ENCODE results near the gene GRB2.

GRB2 gene

GRCh38 chr17:75277664-75278071, 127.8 kb downstream of the GRB2 start:
- Histone ChIP-seq H3K4me1 (ENCODE audit: control insufficient read depth in 5 of 5, insufficient read depth in 5 of 5, low read length in 5 of 5) (peaks cover 0 to 15% (median 5%) of the 10 kb centered on the region in 5 donors), H3K9me3 (ENCODE audit: control insufficient read depth in 5 of 5, low read length in 5 of 5) (no peaks in the 10 kb centered on the region), H3K27ac (ENCODE audit: low read depth, low read length) (no peak overlapping the region), H3K9ac (ENCODE audit: low read length in 5 of 5) (no peak overlapping the region), H3K36me3 (ENCODE audit: control insufficient read depth in 5 of 5, insufficient read depth in 5 of 5, low read length in 5 of 5) (peaks cover 0 to 39% (median 12%) of the 10 kb centered on the region in 5 donors), H3K4me3 (ENCODE audit: low read depth in 1 of 5, low read length in 5 of 5) (no peak overlapping the region), H3K27me3 (ENCODE audit: control insufficient read depth in 5 of 5, insufficient read depth in 4 of 5, low read length in 5 of 5) (no peaks in the 10 kb centered on the region)

GRCh38 chr17:75273977-75274708, 131.3 kb downstream of the GRB2 start:
- peaks cover 2 to 41% (median 30%) of the 10 kb centered on the region in 5 donors for H3K4me1 ChIP-seq (ENCODE audit: control insufficient read depth in 5 of 5, insufficient read depth in 5 of 5, low read length in 5 of 5)
- no peak overlapping the region for H3K27ac ChIP-seq (ENCODE audit: low read depth, low read length)
- no peak overlapping the region for H3K4me3 ChIP-seq (ENCODE audit: low read depth in 1 of 5, low read length in 5 of 5)
- H3K9ac ChIP-seq (ENCODE audit: low read length in 5 of 5) = no peak overlapping the region
- no peaks in the 10 kb centered on the region for H3K9me3 ChIP-seq (ENCODE audit: control insufficient read depth in 5 of 5, low read length in 5 of 5)
- peaks cover 0 to 28% (median 6%) of the 10 kb centered on the region in 5 donors for H3K36me3 ChIP-seq (ENCODE audit: control insufficient read depth in 5 of 5, insufficient read depth in 5 of 5, low read length in 5 of 5)
- no peaks in the 10 kb centered on the region for H3K27me3 ChIP-seq (ENCODE audit: control insufficient read depth in 5 of 5, insufficient read depth in 4 of 5, low read length in 5 of 5)

- Histone ChIP-seq H3K4me3 (ENCODE audit: low read depth in 1 of 5, low read length in 5 of 5) (no peak overlapping the region), H3K9ac (ENCODE audit: low read length in 5 of 5) (peak overlapping the region in 1 of 5 donors; percentile 6), H3K27ac (ENCODE audit: low read depth, low read length) (no peak overlapping the region), H3K4me1 (ENCODE audit: control insufficient read depth in 5 of 5, insufficient read depth in 5 of 5, low read length in 5 of 5) (peaks cover 2 to 43% (median 33%) of the 10 kb centered on the region in 5 donors), H3K9me3 (ENCODE audit: control insufficient read depth in 5 of 5, low read length in 5 of 5) (no peaks in the 10 kb centered on the region), H3K27me3 (ENCODE audit: control insufficient read depth in 5 of 5, insufficient read depth in 4 of 5, low read length in 5 of 5) (no peaks in the 10 kb centered on the region), H3K36me3 (ENCODE audit: control insufficient read depth in 5 of 5, insufficient read depth in 5 of 5, low read length in 5 of 5) (peaks cover 0 to 21% (median 6%) of the 10 kb centered on the region in 5 donors)
Measured at GRCh38 chr17:75272848-75273184, 132.7 kb downstream of the GRB2 start.

- H3K27ac ChIP-seq (ENCODE audit: low read depth, low read length) = peak overlapping the region; percentile 65
Measured at GRCh38 chr17:75271955-75272847, 133.3 kb downstream of the GRB2 start.

GRCh38 chr17:75271233-75271954, 134.1 kb downstream of the GRB2 start:
- Histone ChIP-seq H3K4me3 (ENCODE audit: low read depth in 1 of 5, low read length in 5 of 5) (peak overlapping the region in 4 of 5 donors; percentile 74 to 91 (median 80)), H3K9me3 (ENCODE audit: control insufficient read depth in 5 of 5, low read length in 5 of 5) (no peaks in the 10 kb centered on the region), H3K27ac (ENCODE audit: low read depth, low read length) (peak overlapping the region; percentile 65), H3K36me3 (ENCODE audit: control insufficient read depth in 5 of 5, insufficient read depth in 5 of 5, low read length in 5 of 5) (peaks cover 0 to 25% (median 11%) of the 10 kb centered on the region in 5 donors), H3K9ac (ENCODE audit: low read length in 5 of 5) (peak overlapping the region in 4 of 5 donors; percentile 62 to 88 (median 79)), H3K4me1 (ENCODE audit: control insufficient read depth in 5 of 5, insufficient read depth in 5 of 5, low read length in 5 of 5) (peaks cover 2 to 57% (median 42%) of the 10 kb centered on the region in 5 donors), H3K27me3 (ENCODE audit: control insufficient read depth in 5 of 5, insufficient read depth in 4 of 5, low read length in 5 of 5) (no peaks in the 10 kb centered on the region)

More at GRCh38 chr17:75271955-75272847, 133.3 kb downstream of the GRB2 start:
- Histone ChIP-seq H3K4me3 (ENCODE audit: low read depth in 1 of 5, low read length in 5 of 5) (peak overlapping the region in 4 of 5 donors; percentile 68 to 91 (median 76)), H3K36me3 (ENCODE audit: control insufficient read depth in 5 of 5, insufficient read depth in 5 of 5, low read length in 5 of 5) (peaks cover 0 to 22% (median 4%) of the 10 kb centered on the region in 5 donors), H3K27me3 (ENCODE audit: control insufficient read depth in 5 of 5, insufficient read depth in 4 of 5, low read length in 5 of 5) (no peaks in the 10 kb centered on the region), H3K9ac (ENCODE audit: low read length in 5 of 5) (peak overlapping the region in 3 of 5 donors; percentile 78 to 88 (median 80)), H3K9me3 (ENCODE audit: control insufficient read depth in 5 of 5, low read length in 5 of 5) (no peaks in the 10 kb centered on the region), H3K4me1 (ENCODE audit: control insufficient read depth in 5 of 5, insufficient read depth in 5 of 5, low read length in 5 of 5) (peaks cover 2 to 49% (median 39%) of the 10 kb centered on the region in 5 donors)

- H3K9ac ChIP-seq (ENCODE audit: low read length in 5 of 5) = peak within 1 kb of the TSS; percentile 68 to 95 (median 88)
- peaks cover 0 to 30% (median 16%) of the 10 kb centered on the region in 5 donors for H3K36me3 ChIP-seq (ENCODE audit: control insufficient read depth in 5 of 5, insufficient read depth in 5 of 5, low read length in 5 of 5)
- H3K4me1 ChIP-seq (ENCODE audit: control insufficient read depth in 5 of 5, insufficient read depth in 5 of 5, low read length in 5 of 5) = peaks cover 2 to 57% (median 42%) of the 10 kb centered on the region in 5 donors
- no peaks in the 10 kb centered on the region for H3K9me3 ChIP-seq (ENCODE audit: control insufficient read depth in 5 of 5, low read length in 5 of 5)
- no peaks in the 10 kb centered on the region for H3K27me3 ChIP-seq (ENCODE audit: control insufficient read depth in 5 of 5, insufficient read depth in 4 of 5, low read length in 5 of 5)
- H3K4me3 ChIP-seq (ENCODE audit: low read depth in 1 of 5, low read length in 5 of 5) = peak within 1 kb of the TSS; percentile 69 to 91 (median 80)
- H3K27ac ChIP-seq (ENCODE audit: low read depth, low read length) = peak within 1 kb of the TSS; percentile 74
Measured at GRCh38 chr17:75270966-75271232, 134.6 kb downstream of the GRB2 start, which contains the start of gene MIF4GD. MIF4GD (minus strand) TSS chr17:75271231; CDS start chr17:75270195, 1,036 bp downstream.

- H3K9me3 ChIP-seq (ENCODE audit: control insufficient read depth in 5 of 5, low read length in 5 of 5) = no peaks in the 10 kb centered on the region
- H3K4me3 ChIP-seq (ENCODE audit: low read depth in 1 of 5, low read length in 5 of 5) = peak overlapping the region; percentile 69 to 91 (median 80)
- peak overlapping the region; percentile 74 for H3K27ac ChIP-seq (ENCODE audit: low read depth, low read length)
- H3K27me3 ChIP-seq (ENCODE audit: control insufficient read depth in 5 of 5, insufficient read depth in 4 of 5, low read length in 5 of 5) = no peaks in the 10 kb centered on the region
- H3K9ac ChIP-seq (ENCODE audit: low read length in 5 of 5) = peak overlapping the region; percentile 68 to 95 (median 88)
- H3K4me1 ChIP-seq (ENCODE audit: control insufficient read depth in 5 of 5, insufficient read depth in 5 of 5, low read length in 5 of 5) = peaks cover 2 to 59% (median 42%) of the 10 kb centered on the region in 5 donors
- H3K36me3 ChIP-seq (ENCODE audit: control insufficient read depth in 5 of 5, insufficient read depth in 5 of 5, low read length in 5 of 5) = peaks cover 0 to 35% (median 21%) of the 10 kb centered on the region in 5 donors
Measured at GRCh38 chr17:75270218-75270965, 135.1 kb downstream of the GRB2 start.

- Histone ChIP-seq H3K27ac (ENCODE audit: low read depth, low read length) (peak overlapping the region; percentile 74), H3K36me3 (ENCODE audit: control insufficient read depth in 5 of 5, insufficient read depth in 5 of 5, low read length in 5 of 5) (peaks cover 0 to 40% (median 20%) of the 10 kb centered on the region in 5 donors), H3K9me3 (ENCODE audit: control insufficient read depth in 5 of 5, low read length in 5 of 5) (no peaks in the 10 kb centered on the region), H3K27me3 (ENCODE audit: control insufficient read depth in 5 of 5, insufficient read depth in 4 of 5, low read length in 5 of 5) (no peaks in the 10 kb centered on the region), H3K9ac (ENCODE audit: low read length in 5 of 5) (peak overlapping the region in 4 of 5 donors; percentile 84 to 95 (median 90)), H3K4me3 (ENCODE audit: low read depth in 1 of 5, low read length in 5 of 5) (peak overlapping the region; percentile 41 to 91 (median 80)), H3K4me1 (ENCODE audit: control insufficient read depth in 5 of 5, insufficient read depth in 5 of 5, low read length in 5 of 5) (peaks cover 2 to 59% (median 42%) of the 10 kb centered on the region in 5 donors)
Measured at GRCh38 chr17:75269844-75270217, 135.6 kb downstream of the GRB2 start.
